Neural progenitor cell (in vitro differentiated cells): Measurements from ENCODE around the gene DLK1. TPM values are rescaled to one million over a fixed set of nuclear protein-coding genes. Genes with fewer than 3 reads are reported as not detected.

Experiments
- DNase-seq: peaks from one replicate; pipeline ENCODE4 v3.0.0-alpha.2; 2016; ENCODE audit warnings: low spot score
- H2AFZ ChIP-seq: fragments of 200-600 bp; sonication (generic); replicated peaks from 2 replicates; pipeline ENCODE4 v1.6.1; 2016; ENCODE audit warnings: antibody characterized with exemption
- H3F3A ChIP-seq: fragments of 200-600 bp; sonication (generic); 2 replicates; pipeline ENCODE4 v1.6.1; 2016; ENCODE audit warnings: antibody characterized with exemption, low read depth
- H3K27ac ChIP-seq: fragments of 200-600 bp; sonication (generic); 2 replicates; pipeline ENCODE4 v1.5.1; 2016; ENCODE audit warnings: mild to moderate bottlenecking
- H3K27me3 ChIP-seq: fragments of 200-600 bp; sonication (generic); 2 replicates; pipeline ENCODE4 v1.6.1; 2016; ENCODE audit warnings: mild to moderate bottlenecking, moderate library complexity
- H3K36me3 ChIP-seq: fragments of 200-600 bp; sonication (generic); 2 replicates; pipeline ENCODE4 v1.5.1; 2016
- H3K4me1 ChIP-seq: fragments of 200-600 bp; sonication (generic); 2 replicates; pipeline ENCODE4 v1.6.1; 2016; ENCODE audit warnings: mixed run types
- H3K4me2 ChIP-seq: fragments of 200-600 bp; sonication (generic); 2 replicates; pipeline ENCODE4 v1.6.1; 2016
- H3K4me3 ChIP-seq: fragments of 200-600 bp; sonication (generic); 2 replicates; pipeline ENCODE4 v1.5.1; 2016
- H3K79me2 ChIP-seq: fragments of 200-600 bp; sonication (generic); 2 replicates; pipeline ENCODE4 v1.6.1; 2016; ENCODE audit warnings: low read depth
- H3K9ac ChIP-seq: fragments of 200-600 bp; sonication (generic); 2 replicates; pipeline ENCODE4 v1.6.1; 2016
- H3K9me3 ChIP-seq: fragments of 200-600 bp; sonication (generic); 2 replicates; pipeline ENCODE4 v1.5.1; 2016; ENCODE audit warnings: low read depth
- H4K20me1 ChIP-seq: fragments of 200-600 bp; sonication (generic); 2 replicates; pipeline ENCODE4 v1.6.1; 2016; ENCODE audit warnings: low read depth
- H3K27ac Mint-ChIP-seq: 3 replicates; pipeline ENCODE4 v1.8.0; 2021; ENCODE audit warnings: mixed read lengths
- H3K27me3 Mint-ChIP-seq: 2 replicates; pipeline ENCODE4 v1.8.0; 2022; ENCODE audit warnings: low read depth, mild to moderate bottlenecking, inconsistent platforms, moderate library complexity, mixed read lengths; ENCODE audit not compliant: insufficient read depth
- H3K36me3 Mint-ChIP-seq: 3 replicates; pipeline ENCODE4 v1.8.0; 2021; ENCODE audit warnings: mixed read lengths
- H3K4me1 Mint-ChIP-seq: 3 replicates; pipeline ENCODE4 v1.8.0; 2021; ENCODE audit warnings: mixed read lengths
- H3K4me3 Mint-ChIP-seq: 3 replicates; pipeline ENCODE4 v1.8.0; 2021; ENCODE audit warnings: mild to moderate bottlenecking, moderate library complexity, mixed read lengths
- H3K9me3 Mint-ChIP-seq: 3 replicates; pipeline ENCODE4 v1.8.0; 2020; ENCODE audit warnings: mixed read lengths
- EZH2 ChIP-seq: fragments of 200-600 bp; sonication (generic); IDR thresholded peaks from 2 replicates; pipeline ENCODE4 v1.6.1; 2017; ENCODE audit warnings: antibody characterized with exemption, mild to moderate bottlenecking, moderate library complexity
- EZH2phosphoT487 ChIP-seq: fragments of 200-600 bp; sonication (generic); IDR thresholded peaks from 2 replicates; pipeline ENCODE4 v1.6.1; 2017; ENCODE audit warnings: antibody characterized with exemption
- total RNA-seq: library from RNA; depleted of rRNA; stranded (reverse); fragments of >200 nt; gene quantifications from 2 replicates; pipeline ENCODE4 v1.2.3, GENCODE V29; 2015; ENCODE audit warnings: low replicate concordance
- TF ChIP-seq, protein P1 (sequence below): fragments of 200-600 bp; sonication (generic); IDR thresholded peaks from 2 replicates; pipeline ENCODE4 v1.5.1; 2017; ENCODE audit warnings: antibody characterized with exemption, mild to moderate bottlenecking

Gene DLK1
- total RNA-seq, 1 donor from 2014 or later = 312 TPM

DNA sequence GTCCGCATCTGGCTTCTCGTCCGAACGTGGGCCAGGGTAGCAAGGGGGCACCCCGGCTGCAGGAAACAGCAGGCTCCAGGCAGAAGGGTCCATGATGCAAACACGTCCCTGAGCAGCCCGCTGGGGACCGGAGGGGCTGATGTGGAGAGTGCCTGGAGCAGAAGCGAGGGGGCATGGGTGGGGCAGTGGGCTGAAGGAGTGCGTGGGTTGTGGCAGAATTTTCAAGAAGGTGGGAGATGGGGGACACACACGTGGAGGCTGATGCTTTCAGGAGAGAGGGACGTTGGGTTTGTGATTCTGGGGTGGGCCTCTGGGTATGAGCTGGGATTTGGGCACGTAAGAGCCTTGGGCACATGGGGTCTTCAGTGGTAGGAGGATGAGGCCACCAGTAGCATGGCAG, 45.6 kb upstream of the DLK1 start:
- Histone ChIP-seq H3K9me3 (no peaks in the 10 kb centered on the region), H4K20me1 (no peaks in the 10 kb centered on the region), H3K27me3 (no peaks in the 10 kb centered on the region), H3K79me2 (no peaks in the 10 kb centered on the region), H3K27ac (no peak overlapping the region), H2AFZ (no peak overlapping the region), H3K36me3 (no peaks in the 10 kb centered on the region), H3K9ac (no peak overlapping the region), H3K4me2 (no peak overlapping the region), H3K4me1 (peaks cover 20% of the 10 kb centered on the region), H3K4me3 (no peak overlapping the region), H3F3A (peaks cover 4% of the 10 kb centered on the region)
- peaks cover 48% of the 10 kb centered on the region for H3K4me1 Mint-ChIP-seq
- peak overlapping the region; percentile 88 for H3K27ac Mint-ChIP-seq
- TF ChIP-seq, protein P1, sequence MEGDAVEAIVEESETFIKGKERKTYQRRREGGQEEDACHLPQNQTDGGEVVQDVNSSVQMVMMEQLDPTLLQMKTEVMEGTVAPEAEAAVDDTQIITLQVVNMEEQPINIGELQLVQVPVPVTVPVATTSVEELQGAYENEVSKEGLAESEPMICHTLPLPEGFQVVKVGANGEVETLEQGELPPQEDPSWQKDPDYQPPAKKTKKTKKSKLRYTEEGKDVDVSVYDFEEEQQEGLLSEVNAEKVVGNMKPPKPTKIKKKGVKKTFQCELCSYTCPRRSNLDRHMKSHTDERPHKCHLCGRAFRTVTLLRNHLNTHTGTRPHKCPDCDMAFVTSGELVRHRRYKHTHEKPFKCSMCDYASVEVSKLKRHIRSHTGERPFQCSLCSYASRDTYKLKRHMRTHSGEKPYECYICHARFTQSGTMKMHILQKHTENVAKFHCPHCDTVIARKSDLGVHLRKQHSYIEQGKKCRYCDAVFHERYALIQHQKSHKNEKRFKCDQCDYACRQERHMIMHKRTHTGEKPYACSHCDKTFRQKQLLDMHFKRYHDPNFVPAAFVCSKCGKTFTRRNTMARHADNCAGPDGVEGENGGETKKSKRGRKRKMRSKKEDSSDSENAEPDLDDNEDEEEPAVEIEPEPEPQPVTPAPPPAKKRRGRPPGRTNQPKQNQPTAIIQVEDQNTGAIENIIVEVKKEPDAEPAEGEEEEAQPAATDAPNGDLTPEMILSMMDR = no peak
- TF ChIP-seq EZH2 = no peak
- TF ChIP-seq EZH2phosphoT487 = no peak
- H3K4me3 Mint-ChIP-seq = peak overlapping the region; percentile 17
- H3K9me3 Mint-ChIP-seq = no peaks in the 10 kb centered on the region
- H3K36me3 Mint-ChIP-seq = no peaks in the 10 kb centered on the region
- no peak for DNase-seq
- peaks cover 20% of the 10 kb centered on the region for H3K27me3 Mint-ChIP-seq

DNA sequence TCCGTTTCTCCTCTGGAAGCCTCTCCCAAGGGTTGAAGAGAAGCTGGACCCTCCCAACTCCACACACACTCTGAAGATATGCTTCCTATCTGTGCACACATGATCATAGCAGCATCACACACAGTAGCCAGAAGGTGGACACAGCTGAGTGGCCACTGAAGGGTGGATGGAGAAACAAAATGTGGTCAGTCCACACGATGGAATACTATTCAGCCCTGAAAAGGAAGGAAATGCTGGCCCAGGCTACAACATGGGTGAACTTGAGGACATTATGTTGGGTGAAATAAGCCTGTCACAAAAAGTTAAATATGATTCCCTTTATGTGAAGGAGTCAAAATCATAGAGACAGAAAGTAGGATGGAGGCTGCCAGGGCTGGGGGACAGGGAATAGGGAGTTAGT, 43.9 kb upstream of the DLK1 start:
- Histone ChIP-seq H3K9me3 (no peaks in the 10 kb centered on the region), H3K27me3 (no peaks in the 10 kb centered on the region), H3K4me2 (no peak overlapping the region), H3K4me3 (no peak overlapping the region), H3K4me1 (peaks cover 19% of the 10 kb centered on the region), H3F3A (peaks cover 4% of the 10 kb centered on the region), H3K79me2 (no peaks in the 10 kb centered on the region), H4K20me1 (no peaks in the 10 kb centered on the region), H2AFZ (no peak overlapping the region), H3K27ac (no peak overlapping the region), H3K36me3 (no peaks in the 10 kb centered on the region), H3K9ac (no peak overlapping the region)
- Mint-ChIP-seq H3K36me3 (no peaks in the 10 kb centered on the region), H3K27ac (peak overlapping the region; percentile 29), H3K4me3 (no peak overlapping the region), H3K4me1 (peaks cover 48% of the 10 kb centered on the region), H3K9me3 (no peaks in the 10 kb centered on the region), H3K27me3 (peaks cover 22% of the 10 kb centered on the region)
- TF ChIP-seq EZH2 (no peak), EZH2phosphoT487 (no peak)
- TF ChIP-seq, protein P1 = no peak
- no peak for DNase-seq

DNA sequence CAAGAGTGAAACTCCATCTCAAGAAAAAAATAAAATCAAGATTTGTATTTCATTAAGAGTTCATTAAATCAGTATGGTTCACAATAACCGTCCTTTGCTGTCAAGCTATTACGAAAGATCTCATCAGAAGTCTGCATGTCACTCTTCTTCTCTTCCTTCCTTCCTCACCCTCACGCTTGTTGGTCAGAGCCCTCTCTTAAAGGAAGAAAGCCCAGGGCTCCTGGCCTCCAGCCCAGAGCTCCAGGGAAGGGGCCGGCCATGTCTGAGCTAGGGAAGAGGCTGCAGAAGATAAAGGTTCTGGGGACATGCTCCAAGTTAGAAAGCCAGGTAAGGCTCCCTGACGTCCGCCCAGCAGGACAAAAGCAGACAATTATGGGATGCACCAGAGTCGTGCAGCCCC, 43.1 kb upstream of the DLK1 start:
- Mint-ChIP-seq H3K27me3 (peaks cover 22% of the 10 kb centered on the region), H3K4me3 (no peak overlapping the region), H3K4me1 (peaks cover 45% of the 10 kb centered on the region), H3K27ac (no peak overlapping the region), H3K36me3 (no peaks in the 10 kb centered on the region), H3K9me3 (no peaks in the 10 kb centered on the region)
- Histone ChIP-seq H3K4me1 (peaks cover 12% of the 10 kb centered on the region), H3K79me2 (no peaks in the 10 kb centered on the region), H2AFZ (no peak overlapping the region), H3K9me3 (no peaks in the 10 kb centered on the region), H3K27me3 (no peaks in the 10 kb centered on the region), H3F3A (peaks cover 4% of the 10 kb centered on the region), H3K27ac (no peak overlapping the region), H3K36me3 (no peaks in the 10 kb centered on the region), H3K4me3 (no peak overlapping the region), H3K4me2 (no peak overlapping the region), H4K20me1 (no peaks in the 10 kb centered on the region), H3K9ac (no peak overlapping the region)
- DNase-seq = no peak
- TF ChIP-seq, protein P1 = no peak
- no peak for TF ChIP-seq EZH2

DNA sequence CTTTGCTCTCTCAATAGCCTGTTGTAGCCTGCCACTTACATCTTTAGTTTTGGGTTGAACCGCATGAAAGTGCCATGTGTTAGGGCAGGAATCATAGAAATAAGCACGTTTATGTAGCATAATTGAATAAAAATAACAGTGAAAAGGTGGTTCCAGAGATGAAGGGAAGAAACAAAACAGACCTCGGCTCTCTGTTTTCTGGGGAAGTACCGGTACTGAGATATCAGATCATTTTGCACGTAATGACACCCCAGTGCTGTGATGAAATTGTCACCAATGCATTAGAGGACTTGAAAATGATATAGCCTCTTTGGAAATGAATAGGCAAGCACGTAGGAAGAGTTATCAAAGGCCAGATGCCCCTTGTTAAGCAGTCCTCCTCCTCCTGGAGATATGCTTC, 42.5 kb upstream of the DLK1 start:
- no peaks in the 10 kb centered on the region for H3K9me3 ChIP-seq
- DNase-seq = no peak
- no peaks in the 10 kb centered on the region for H3K9me3 Mint-ChIP-seq
- H3K27ac Mint-ChIP-seq = no peak overlapping the region
- H3K4me2 ChIP-seq = no peak overlapping the region
- peaks cover 12% of the 10 kb centered on the region for H3K4me1 ChIP-seq
- peaks cover 47% of the 10 kb centered on the region for H3K4me1 Mint-ChIP-seq
- H3K9ac ChIP-seq = no peak overlapping the region
- H4K20me1 ChIP-seq = no peaks in the 10 kb centered on the region
- no peaks in the 10 kb centered on the region for H3K36me3 Mint-ChIP-seq
- no peak overlapping the region for H3K4me3 Mint-ChIP-seq
- no peaks in the 10 kb centered on the region for H3K36me3 ChIP-seq
- TF ChIP-seq, protein P1 = no peak
- no peak for TF ChIP-seq EZH2phosphoT487
- no peak for TF ChIP-seq EZH2
- H2AFZ ChIP-seq = no peak overlapping the region
- no peaks in the 10 kb centered on the region for H3K27me3 ChIP-seq
- H3K4me3 ChIP-seq = no peak overlapping the region
- no peaks in the 10 kb centered on the region for H3K79me2 ChIP-seq
- H3K27ac ChIP-seq = no peak overlapping the region
- H3K27me3 Mint-ChIP-seq = peaks cover 21% of the 10 kb centered on the region
- H3F3A ChIP-seq = peaks cover 4% of the 10 kb centered on the region
